ENCODE measurements around the gene BIRC7.

- TF ChIP-seq CTCF (IDR thresholded peaks at IDR 0.05 in 2 of 3, conservative IDR thresholded peaks at IDR 0.05 in 1 of 3; ENCODE audit: borderline replicate concordance in 1 of 3, insufficient read depth in 1 of 3, low read depth in 2 of 3, low read length in 2 of 3) (no peak), JUND (IDR thresholded peaks at IDR 0.05) (no peak), REST (IDR thresholded peaks at IDR 0.05; ENCODE audit: low read depth) (no peak), SIN3A (IDR thresholded peaks at IDR 0.05; ENCODE audit: low read depth) (no peak), POLR2A (IDR thresholded peaks at IDR 0.05; ENCODE audit: borderline replicate concordance, extremely low read depth, insufficient read depth, insufficient read length) (no peak), EZH2 (IDR thresholded peaks at IDR 0.05) (no peak), CBX3 (IDR thresholded peaks at IDR 0.05; ENCODE audit: low read depth) (no peak), ZFX (IDR thresholded peaks at IDR 0.05) (no peak), ELF1 (IDR thresholded peaks at IDR 0.05; ENCODE audit: borderline replicate concordance, low read depth) (no peak)
These were observed 32.6 kb downstream of the BIRC7 start for GRCh38 chr20:63268256-63268655.
